GM21619 (cell line): ENCODE measurements around the gene OR56A3.

ENCODE experiments used
- ATAC-seq: cut with Tn5 transposase; IDR thresholded peaks from one replicate; pipeline ENCODE4 v1.9.1; 2021; ENCODE audit not compliant: unreplicated experiment

Gene OR56A3

GRCh38 chr11:5968394-5968793 lies 26.3 kb downstream of the OR56A3 start, which contains the start of gene OR56A5:
TSS of gene OR56A5 (minus strand) at chr11:5968494. CDS start at chr11:5968494, 0 bp downstream.
- ATAC-seq: no peak

GRCh38 chr11:5973530-5973929 lies 31.5 kb downstream of the OR56A3 start:
- ATAC-seq: no peak

GRCh38 chr11:5983443-5983842 lies 41.4 kb downstream of the OR56A3 start:
- no peak for ATAC-seq

- ATAC-seq: no peak
Observed at GRCh38 chr11:5986885-5987284, 44.8 kb downstream of the OR56A3 start, which contains the start of gene OR52L1. TSS of gene OR52L1 (minus strand) at chr11:5986985. CDS start at chr11:5986930, 55 bp downstream.

- ATAC-seq: no peak
Observed at GRCh38 chr11:5989203-5989602, 47.2 kb downstream of the OR56A3 start.

- peak; percentile 32 for ATAC-seq
Observed at GRCh38 chr11:5992150-5992549, 50.1 kb downstream of the OR56A3 start.

GRCh38 chr11:5992604-5993251 lies 50.7 kb downstream of the OR56A3 start:
- ATAC-seq: peak; percentile 47

GRCh38 chr11:5994791-5995190 lies 52.7 kb downstream of the OR56A3 start:
- no peak for ATAC-seq
